GM23248 (cell line): Measurements from ENCODE around the gene KCNH2.

ENCODE experiments used
- EZH2 ChIP-seq: fragments of 200-600 bp; sonication (generic); IDR thresholded peaks from 2 replicates; pipeline ENCODE4 v1.6.1; 2018; ENCODE audit warnings: antibody characterized with exemption, mild to moderate bottlenecking; ENCODE audit not compliant: insufficient read depth, poor library complexity, severe bottlenecking
- EZH2phosphoT487 ChIP-seq: fragments of 200-600 bp; sonication (generic); IDR thresholded peaks from 2 replicates; pipeline ENCODE4 v1.6.1; 2018; ENCODE audit warnings: antibody characterized with exemption, moderate library complexity, mild to moderate bottlenecking, low read depth; ENCODE audit not compliant: insufficient read depth

DNA sequence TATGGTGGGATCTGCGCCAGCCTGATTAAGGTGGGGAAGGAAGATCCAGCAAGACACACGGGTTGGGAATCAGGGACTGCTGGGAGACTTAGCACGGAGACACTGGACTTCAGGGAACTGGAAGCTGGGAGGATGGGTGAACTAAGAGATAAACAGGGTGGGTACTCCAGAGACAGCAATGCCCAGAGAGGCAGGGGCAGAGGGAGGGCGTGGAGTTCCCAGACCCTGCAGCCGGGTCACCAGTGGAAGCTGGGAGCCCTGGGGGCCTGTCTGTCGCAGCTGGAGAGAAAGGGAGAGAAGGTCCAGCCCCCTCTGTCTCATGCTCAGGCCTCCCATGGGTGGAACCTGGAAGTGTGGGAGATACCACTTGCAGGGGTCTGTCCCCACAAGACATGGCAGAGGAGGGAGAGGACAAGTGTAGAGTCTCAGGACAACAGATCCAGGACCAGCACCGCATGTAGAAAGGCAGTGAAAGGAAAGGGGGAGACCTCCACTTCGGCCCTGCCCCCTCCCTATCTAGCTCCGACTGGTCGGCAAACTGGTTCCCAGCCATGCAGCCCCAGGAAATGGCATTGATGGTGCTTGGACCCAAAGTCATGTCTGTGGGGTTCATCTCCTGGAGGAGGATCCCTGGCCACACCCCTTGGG lies 81.4 kb downstream of the KCNH2 start:
- TF ChIP-seq EZH2phosphoT487: no peak
- no peak for TF ChIP-seq EZH2
